Mesenchymal stem cell (in vitro differentiated cells and primary cell): ENCODE data around the gene EPHA1.

Experiments used
- DNase-seq: peaks from one replicate; pipeline ENCODE4 v3.0.0-alpha.2; 2013
- H2AFZ ChIP-seq: one replicate; pipeline ENCODE4 v1.6.1; 2013; ENCODE audit warnings: low read depth, mild to moderate bottlenecking, control low read depth, inconsistent platforms, low read length, moderate library complexity
- H2AK5ac ChIP-seq: 2 replicates; pipeline ENCODE4 v1.6.1; 2013; ENCODE audit warnings: low read length, moderate library complexity, mild to moderate bottlenecking, inconsistent platforms; ENCODE audit not compliant: severe bottlenecking
- H2BK120ac ChIP-seq: one replicate; pipeline ENCODE4 v1.6.1; 2013; ENCODE audit warnings: low read depth, mild to moderate bottlenecking, inconsistent platforms, low read length, moderate library complexity
- H2BK12ac ChIP-seq, 2 experiments: one replicate each; pipeline ENCODE4 v1.6.1; 2013; ENCODE audit warnings: inconsistent platforms in 2 of 2, low read length in 2 of 2, mild to moderate bottlenecking in 2 of 2, moderate library complexity in 2 of 2, control low read depth in 1 of 2
- H2BK15ac ChIP-seq: one replicate; pipeline ENCODE4 v1.6.1; 2013; ENCODE audit warnings: mild to moderate bottlenecking, low read depth, inconsistent platforms; ENCODE audit not compliant: poor library complexity, severe bottlenecking
- H2BK5ac ChIP-seq: 2 replicates; pipeline ENCODE4 v1.6.1; 2013; ENCODE audit warnings: low read depth, mild to moderate bottlenecking, low read length, control low read depth, inconsistent platforms; ENCODE audit not compliant: poor library complexity, severe bottlenecking
- H3K14ac ChIP-seq, 2 experiments: one replicate each; pipeline ENCODE4 v1.6.1; 2013; ENCODE audit warnings: inconsistent platforms in 2 of 2, low read length in 2 of 2, control low read depth in 1 of 2, mild to moderate bottlenecking in 1 of 2, moderate library complexity in 1 of 2
- H3K18ac ChIP-seq, 2 experiments: one replicate each; pipeline ENCODE4 v1.6.1; 2013; ENCODE audit warnings: inconsistent platforms in 2 of 2, low read length in 2 of 2, control low read depth in 1 of 2, low read depth in 1 of 2, mild to moderate bottlenecking in 1 of 2
- H3K23ac ChIP-seq, 2 experiments: one replicate each; pipeline ENCODE4 v1.6.1; 2013; ENCODE audit warnings: inconsistent platforms in 2 of 2, low read length in 2 of 2, mild to moderate bottlenecking in 2 of 2, moderate library complexity in 2 of 2, control low read depth in 1 of 2
- H3K27ac ChIP-seq: 2 replicates; pipeline ENCODE4 v1.5.1; 2013; ENCODE audit warnings: mild to moderate bottlenecking, moderate library complexity, low read length, control low read depth, inconsistent platforms; ENCODE audit not compliant: poor library complexity, severe bottlenecking
- H3K27me3 ChIP-seq, 2 experiments: 2 replicates each; pipeline versions ENCODE4 v1.6.1 to v1.7.0; 2013; ENCODE audit warnings: low read length in 2 of 2, mild to moderate bottlenecking in 2 of 2, moderate library complexity in 2 of 2, control low read depth in 1 of 2, inconsistent platforms in 1 of 2; ENCODE audit not compliant: control insufficient read depth in 1 of 2, insufficient read depth in 1 of 2
- H3K36me3 ChIP-seq, 2 experiments: 2 replicates each; pipeline versions ENCODE4 v1.6.1 to v1.7.0; 2013; ENCODE audit warnings: low read length in 2 of 2, control low read depth in 1 of 2, inconsistent platforms in 1 of 2, low read depth in 1 of 2, mild to moderate bottlenecking in 1 of 2; ENCODE audit not compliant: insufficient read depth in 2 of 2, control insufficient read depth in 1 of 2
- H3K4ac ChIP-seq, 2 experiments: one replicate each; pipeline ENCODE4 v1.6.1; 2013; ENCODE audit warnings: inconsistent platforms in 2 of 2, low read length in 2 of 2, mild to moderate bottlenecking in 2 of 2, moderate library complexity in 2 of 2, control low read depth in 1 of 2, low read depth in 1 of 2
- H3K4me1 ChIP-seq: 2 replicates; pipeline ENCODE4 v1.6.1; 2013; ENCODE audit warnings: low read depth, low read length, control low read depth; ENCODE audit not compliant: control insufficient read depth, insufficient read depth
- H3K4me2 ChIP-seq: 2 replicates; pipeline ENCODE4 v1.6.1; 2013; ENCODE audit warnings: low read length, mild to moderate bottlenecking, inconsistent platforms; ENCODE audit not compliant: poor library complexity, severe bottlenecking
- H3K4me3 ChIP-seq, 2 experiments: 2 replicates each; pipeline versions ENCODE4 v1.5.1 to v1.7.0; 2013; ENCODE audit warnings: low read length in 2 of 2, mild to moderate bottlenecking in 2 of 2, control low read depth in 1 of 2, low read depth in 1 of 2; ENCODE audit not compliant: insufficient read depth in 1 of 2
- H3K79me1 ChIP-seq: replicated peaks from 2 replicates; pipeline ENCODE4 v1.6.1; 2013; ENCODE audit warnings: mild to moderate bottlenecking, control low read depth, low read length, inconsistent platforms; ENCODE audit not compliant: poor library complexity, severe bottlenecking
- H3K9ac ChIP-seq: 2 replicates; pipeline ENCODE4 v1.7.0; 2013; ENCODE audit warnings: mild to moderate bottlenecking, low read length, moderate library complexity
- H3K9me3 ChIP-seq: 2 replicates; pipeline ENCODE4 v1.7.0; 2013; ENCODE audit warnings: mild to moderate bottlenecking, low read length; ENCODE audit not compliant: control insufficient read depth
- H4K8ac ChIP-seq: one replicate; pipeline ENCODE4 v1.6.1; 2013; ENCODE audit warnings: inconsistent platforms, mild to moderate bottlenecking, low read length, moderate library complexity
- H4K91ac ChIP-seq: one replicate; pipeline ENCODE4 v1.6.1; 2013; ENCODE audit warnings: mild to moderate bottlenecking, low read length, inconsistent platforms
- WGBS: methylation state at CpG from one replicate; pipeline ENCODE4 v1.1.7; 2013; ENCODE audit warnings: mixed read lengths; 5-methylcytosine and 5-hydroxymethylcytosine counted together

EPHA1 gene

GRCh38 chr7:143395187-143396149 is 13.2 kb downstream of the EPHA1 start:
- Histone ChIP-seq H4K8ac (no peak overlapping the region), H2BK15ac (peak overlapping the region; percentile 50), H3K27me3 (no peaks in the 10 kb centered on the region), H3K14ac (no peak overlapping the region), H3K27ac (no peak overlapping the region), H2BK12ac (no peak overlapping the region), H3K36me3 (peaks cover 21 to 27% of the 10 kb centered on the region in 2 experiments), H3K79me1 (no peaks in the 10 kb centered on the region), H3K9ac (no peak overlapping the region), H3K23ac (no peak overlapping the region), H2AK5ac (no peak overlapping the region), H2BK120ac (no peak overlapping the region), H3K4ac (no peak overlapping the region), H3K18ac (no peak overlapping the region), H3K4me2 (no peak overlapping the region), H2BK5ac (no peak overlapping the region), H3K4me3 (no peak overlapping the region), H2AFZ (no peak overlapping the region), H3K9me3 (no peaks in the 10 kb centered on the region), H4K91ac (no peak overlapping the region), H3K4me1 (peaks cover 16% of the 10 kb centered on the region)
- 87% methylated on average over 21 of the region's 21 CpGs for WGBS
- no peak for DNase-seq

DNA sequence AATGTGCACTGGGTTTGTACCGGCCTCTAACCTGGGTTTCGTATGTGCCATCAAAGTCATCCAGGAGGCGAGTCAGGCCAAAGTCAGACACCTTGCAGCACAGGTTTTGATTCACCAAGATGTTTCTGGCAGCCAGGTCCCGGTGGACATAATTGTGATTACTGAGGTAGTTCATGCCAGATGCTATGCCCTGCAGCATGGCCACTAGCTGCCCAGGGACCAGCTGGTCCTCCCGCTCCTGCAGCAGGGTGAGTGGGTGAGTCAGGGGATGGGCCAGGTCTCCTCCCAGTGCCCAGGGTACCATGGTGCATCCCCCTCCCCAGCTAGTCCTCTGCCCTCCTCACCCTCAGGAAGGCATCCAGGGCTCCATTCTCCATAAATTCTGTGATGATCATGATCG is 13.9 kb downstream of the EPHA1 start:
- H3K36me3 ChIP-seq: peaks cover 28 to 34% of the 10 kb centered on the region in 2 experiments
- no peaks in the 10 kb centered on the region for H3K9me3 ChIP-seq
- no peak overlapping the region for H3K4me2 ChIP-seq
- WGBS: 93% methylated on average over 6 of the region's 6 CpGs
- H2BK120ac ChIP-seq: no peak overlapping the region
- peaks cover 2% of the 10 kb centered on the region for H3K79me1 ChIP-seq
- H4K91ac ChIP-seq: no peak overlapping the region
- no peak overlapping the region for H2AFZ ChIP-seq
- H3K14ac ChIP-seq: no peak overlapping the region
- no peak overlapping the region for H2BK12ac ChIP-seq
- peaks cover 19% of the 10 kb centered on the region for H3K4me1 ChIP-seq
- no peak overlapping the region for H3K23ac ChIP-seq
- no peak overlapping the region for H3K18ac ChIP-seq
- no peak overlapping the region for H2AK5ac ChIP-seq
- no peak overlapping the region for H3K27ac ChIP-seq
- no peaks in the 10 kb centered on the region for H3K27me3 ChIP-seq
- no peak overlapping the region for H2BK5ac ChIP-seq
- H2BK15ac ChIP-seq: no peak overlapping the region
- H3K9ac ChIP-seq: no peak overlapping the region
- H4K8ac ChIP-seq: no peak overlapping the region
- DNase-seq: no peak
- H3K4ac ChIP-seq: no peak overlapping the region
- no peak overlapping the region for H3K4me3 ChIP-seq

DNA sequence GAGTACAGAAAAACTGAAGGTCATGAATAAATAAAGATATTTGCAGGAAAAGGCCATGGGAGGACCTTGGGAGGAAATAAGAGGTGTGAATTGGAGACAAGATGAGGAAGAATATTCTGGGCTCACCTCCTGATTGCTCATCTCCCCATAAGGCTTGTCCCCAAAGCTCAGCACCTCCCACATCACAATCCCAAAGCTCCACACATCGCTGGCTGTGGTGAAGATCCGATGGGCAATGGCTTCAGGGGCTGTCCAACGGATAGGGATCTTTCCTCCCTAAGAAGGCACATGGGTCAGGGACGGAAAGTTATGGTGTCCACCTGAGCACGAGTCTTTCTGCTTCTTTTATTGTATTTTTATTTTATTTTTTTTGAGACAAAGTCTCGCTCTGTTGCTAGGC is 14.6 kb downstream of the EPHA1 start:
- Histone ChIP-seq H2AK5ac (no peak overlapping the region), H2BK5ac (no peak overlapping the region), H3K36me3 (peaks cover 35 to 41% of the 10 kb centered on the region in 2 experiments), H3K23ac (no peak overlapping the region), H3K9me3 (no peaks in the 10 kb centered on the region), H2BK120ac (no peak overlapping the region), H3K18ac (no peak overlapping the region), H2BK15ac (no peak overlapping the region), H3K4ac (no peak overlapping the region), H2AFZ (no peak overlapping the region), H3K4me3 (no peak overlapping the region), H4K91ac (no peak overlapping the region), H3K27me3 (no peaks in the 10 kb centered on the region), H4K8ac (no peak overlapping the region), H3K4me2 (no peak overlapping the region), H3K9ac (no peak overlapping the region), H3K79me1 (peaks cover 2% of the 10 kb centered on the region), H3K27ac (no peak overlapping the region), H2BK12ac (no peak overlapping the region), H3K4me1 (peaks cover 22% of the 10 kb centered on the region), H3K14ac (no peak overlapping the region)
- DNase-seq: no peak
- 98% methylated on average over 4 of the region's 6 CpGs for WGBS

DNA sequence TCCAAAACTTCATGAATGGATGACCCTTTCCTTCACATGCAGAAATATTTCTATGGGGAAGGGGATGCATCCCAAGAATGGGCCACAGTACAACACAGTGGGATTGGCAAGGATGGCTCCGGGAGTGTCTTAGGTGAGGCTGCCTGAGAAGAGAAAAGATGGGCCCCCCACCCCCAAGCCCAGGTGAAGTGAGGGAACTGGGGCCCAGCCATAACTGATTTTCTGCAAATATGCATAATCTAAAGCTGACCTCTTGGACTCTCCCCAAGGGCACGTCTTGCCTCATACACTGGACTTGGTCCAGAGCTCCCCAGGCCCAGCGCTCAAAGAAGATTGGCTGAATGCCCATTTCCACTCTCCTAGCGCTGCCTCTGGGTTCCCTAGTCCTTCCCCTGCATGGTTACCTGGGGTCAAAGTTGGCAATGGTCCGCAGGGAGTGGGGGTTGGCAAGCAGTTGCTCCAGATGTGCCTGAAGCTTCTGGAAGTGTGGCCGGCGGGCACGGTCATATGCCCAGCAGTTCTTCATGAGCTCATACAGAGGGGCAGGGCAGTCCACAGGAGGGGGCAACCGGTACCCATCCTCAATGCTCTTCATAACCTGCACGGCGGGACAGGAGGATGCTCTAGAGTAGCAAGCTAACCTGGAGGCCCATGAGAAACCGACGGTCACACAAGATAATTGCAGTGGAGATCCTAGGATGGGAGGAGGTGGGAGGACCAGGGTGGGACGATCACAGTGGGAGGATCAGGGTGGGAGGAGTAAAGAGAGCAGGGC is 15.2 kb downstream of the EPHA1 start:
- Histone ChIP-seq H3K9ac (peak overlapping the region; percentile 92), H3K27me3 (no peaks in the 10 kb centered on the region)

More for the DNA sequence above, 15.2 kb downstream of the EPHA1 start:
- no peak overlapping the region for H2BK120ac ChIP-seq
- H3K18ac ChIP-seq: no peak overlapping the region
- WGBS: 92% methylated on average over 14 of the region's 14 CpGs
- H3K4me1 ChIP-seq: peaks cover 25% of the 10 kb centered on the region
- no peak overlapping the region for H2BK12ac ChIP-seq
- peaks cover 41 to 47% of the 10 kb centered on the region in 2 experiments for H3K36me3 ChIP-seq
- no peaks in the 10 kb centered on the region for H3K9me3 ChIP-seq
- no peak overlapping the region for H3K14ac ChIP-seq
- H2AFZ ChIP-seq: no peak overlapping the region
- H3K27ac ChIP-seq: no peak overlapping the region
- H3K4me3 ChIP-seq: no peak overlapping the region
- no peak overlapping the region for H2BK15ac ChIP-seq
- H3K79me1 ChIP-seq: peaks cover 6% of the 10 kb centered on the region
- H3K4me2 ChIP-seq: no peak overlapping the region
- H3K4ac ChIP-seq: no peak overlapping the region
- no peak overlapping the region for H2BK5ac ChIP-seq
- no peak overlapping the region for H2AK5ac ChIP-seq
- no peak overlapping the region for H4K8ac ChIP-seq
- no peak overlapping the region for H4K91ac ChIP-seq
- no peak overlapping the region for H3K23ac ChIP-seq
- no peak for DNase-seq
